ENCODE measurements around the gene CCDC136. TPM values are rescaled to one million over a fixed set of nuclear protein-coding genes. Genes with fewer than 3 reads are reported as not detected.

CCDC136 gene
- total and polyA plus RNA-seq, 10 donors = 0.77 to 9.8 (median 4.5) TPM

DNA sequence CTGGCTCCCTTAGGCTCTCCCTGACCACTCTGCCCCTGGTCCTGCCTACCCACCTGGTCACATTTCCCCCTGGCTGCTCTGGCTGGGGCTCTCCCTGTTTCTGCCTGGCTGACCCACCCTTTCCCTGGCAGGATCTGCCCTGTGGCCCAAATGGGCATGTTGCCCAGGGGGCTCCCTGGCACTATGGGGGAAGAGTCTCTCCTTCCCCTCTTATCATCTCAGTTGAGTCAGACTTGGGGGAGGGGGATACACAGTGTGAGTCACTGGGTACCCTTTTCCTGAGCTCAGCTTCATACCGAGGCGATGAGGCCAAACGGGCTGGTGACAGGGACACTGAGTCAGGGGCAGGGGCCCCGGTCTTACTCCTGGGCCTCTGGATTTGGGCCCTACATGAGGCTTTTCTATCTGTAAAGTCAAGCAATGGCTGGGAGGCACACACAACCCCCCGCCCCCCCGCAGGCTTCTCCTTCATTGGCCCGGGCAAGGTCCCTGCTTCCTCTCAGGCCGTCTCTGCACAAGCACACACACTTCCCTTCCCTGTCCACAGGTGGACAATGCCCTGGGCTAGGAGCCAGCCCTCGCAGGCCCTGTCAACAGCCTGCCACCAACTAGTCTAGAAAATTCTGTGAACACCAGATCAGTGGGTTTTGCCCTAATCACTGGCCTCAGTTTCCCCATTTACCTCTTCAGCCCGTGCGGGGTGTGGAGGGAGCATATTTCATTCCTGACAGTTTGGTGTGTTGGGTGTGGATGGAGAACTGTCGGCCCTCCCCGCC, 37.8 kb downstream of the CCDC136 start:
- intact Hi-C loops (cut with DNase I; ENCODE audit: low total_unique reads) = no loop called here
- Histone ChIP-seq H3K27ac (no peak overlapping the region), H3K9me3 (no peaks in the 10 kb centered on the region), H3K4me1 (peaks cover 16 to 40% (median 29%) of the 10 kb centered on the region in 6 donors), H3K36me3 (no peaks in the 10 kb centered on the region), H3K27me3 (replicated peaks in 1 of 7) (peaks cover 4 to 80% (median 48%) of the 10 kb centered on the region in 7 donors), H3K4me3 (peak overlapping the region in 4 of 8 donors; percentile 41 to 69 (median 46))
- no peak for DNase-seq
- TF ChIP-seq POLR2AphosphoS5 (IDR thresholded peaks at IDR 0.05) (no peak), POLR2A (IDR thresholded peaks at IDR 0.05) (no peak), CTCF (IDR thresholded peaks at IDR 0.05 in 8 of 11, conservative IDR thresholded peaks at IDR 0.05 in 3 of 11) (no peak)
- WGBS, 5 donors = 3 to 34% (median 21%) methylated on average over 7 to 13 of the region's 13 CpGs

DNA sequence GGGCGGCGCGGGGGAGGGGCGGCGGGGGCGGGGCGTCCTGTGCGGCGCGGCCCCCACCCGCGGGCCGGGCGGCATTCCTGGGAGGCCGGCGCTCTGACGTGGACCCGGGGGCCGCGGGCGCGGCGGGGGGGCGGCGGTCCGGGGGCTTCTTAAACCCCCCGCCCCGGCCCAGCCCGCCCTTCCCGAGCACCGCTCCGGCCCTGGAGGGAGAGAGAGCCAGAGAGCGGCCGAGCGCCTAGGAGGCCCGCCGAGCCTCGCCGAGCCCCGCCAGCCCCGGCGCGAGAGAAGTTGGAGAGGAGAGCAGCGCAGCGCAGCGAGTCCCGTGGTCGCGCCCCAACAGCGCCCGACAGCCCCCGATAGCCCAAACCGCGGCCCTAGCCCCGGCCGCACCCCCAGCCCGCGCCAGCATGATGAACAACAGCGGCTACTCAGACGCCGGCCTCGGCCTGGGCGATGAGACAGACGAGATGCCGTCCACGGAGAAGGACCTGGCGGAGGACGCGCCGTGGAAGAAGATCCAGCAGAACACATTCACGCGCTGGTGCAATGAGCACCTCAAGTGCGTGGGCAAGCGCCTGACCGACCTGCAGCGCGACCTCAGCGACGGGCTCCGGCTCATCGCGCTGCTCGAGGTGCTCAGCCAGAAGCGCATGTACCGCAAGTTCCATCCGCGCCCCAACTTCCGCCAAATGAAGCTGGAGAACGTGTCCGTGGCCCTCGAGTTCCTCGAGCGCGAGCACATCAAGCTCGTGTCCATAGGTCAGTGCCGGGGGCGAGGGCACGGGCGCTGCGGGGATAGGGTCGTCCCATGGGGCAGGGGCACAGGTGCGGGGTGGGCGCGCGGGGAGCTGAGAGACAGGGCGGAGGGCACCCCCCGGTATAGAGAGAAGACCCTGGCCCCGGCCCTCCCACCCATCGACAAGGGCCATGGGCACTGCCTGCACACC, 38.7 kb downstream of the CCDC136 start, which contains the start of gene FLNC:
TSS of gene FLNC (plus strand) at position 176 of the 947 bp plus-strand sequence. CDS start at position 408, 232 bp downstream.
- Histone ChIP-seq H3K27me3 (replicated peaks in 1 of 7) (peaks cover 4 to 74% (median 48%) of the 10 kb centered on the region in 7 donors), H3K9me3 (no peaks in the 10 kb centered on the region), H3K4me3 (peak within 1 kb of the TSS; percentile 27 to 69 (median 41)), H3K27ac (no peak within 1 kb of the TSS), H3K36me3 (no peaks in the 10 kb centered on the region), H3K4me1 (peaks cover 16 to 40% (median 29%) of the 10 kb centered on the region in 6 donors)
- TF ChIP-seq POLR2AphosphoS5 (IDR thresholded peaks at IDR 0.05) = peak in 1 of 3 donors; percentile 42
- TF ChIP-seq POLR2A (IDR thresholded peaks at IDR 0.05) = no peak
- no peak for TF ChIP-seq CTCF (IDR thresholded peaks at IDR 0.05 in 8 of 11, conservative IDR thresholded peaks at IDR 0.05 in 3 of 11)
- peak; percentile 85 for DNase-seq
- 2 to 4% (median 2%) methylated on average over 32 to 109 of the region's 109 CpGs; no CpG with 5 or more reads in 1 of the 5 donors for WGBS, 5 donors
- intact Hi-C loops (cut with DNase I; ENCODE audit: low total_unique reads) = no loop called here

DNA sequence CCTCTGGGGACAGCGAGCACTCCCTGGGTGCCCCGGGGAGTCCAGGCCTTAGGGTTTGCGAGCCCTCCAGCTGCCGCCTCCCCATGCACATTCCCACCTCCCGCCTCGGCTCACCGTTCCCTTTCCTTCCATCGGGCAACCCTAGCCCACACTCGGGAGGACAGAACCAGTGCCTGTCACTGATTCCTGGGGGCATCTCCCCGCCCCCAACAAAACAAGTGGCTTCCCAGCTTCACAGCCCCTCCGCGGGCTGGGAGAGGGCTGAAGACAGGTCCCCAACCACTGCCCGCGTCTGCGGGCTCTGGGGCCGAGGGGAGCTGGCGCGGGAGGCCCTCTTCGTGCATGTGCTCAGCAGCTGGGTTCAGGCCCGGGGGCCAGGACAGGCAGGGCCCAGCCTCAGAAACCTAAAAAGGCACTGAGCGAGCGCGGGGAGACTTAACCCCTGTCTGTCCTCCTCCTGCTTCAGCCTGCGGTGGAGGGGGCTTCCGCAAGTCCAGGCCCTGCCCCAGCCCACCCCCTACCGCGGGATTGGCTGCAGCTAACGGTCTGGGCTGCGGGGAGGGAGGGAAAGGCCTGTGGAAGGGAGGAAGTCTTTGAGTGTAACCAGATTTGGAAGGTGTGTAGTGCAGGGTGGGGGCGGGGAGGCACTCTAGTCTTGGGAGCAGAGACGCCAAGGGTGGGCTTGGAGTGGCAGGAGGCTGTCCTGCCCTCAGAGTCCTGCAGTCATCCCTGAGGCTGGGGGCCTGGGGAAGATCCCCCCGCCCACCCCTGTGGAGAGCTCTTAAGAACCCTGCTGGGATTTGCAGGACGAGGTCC, 39.6 kb downstream of the CCDC136 start:
- no peak for TF ChIP-seq CTCF (IDR thresholded peaks at IDR 0.05 in 8 of 11, conservative IDR thresholded peaks at IDR 0.05 in 3 of 11)
- TF ChIP-seq POLR2A (IDR thresholded peaks at IDR 0.05) = no peak
- no peak for TF ChIP-seq POLR2AphosphoS5 (IDR thresholded peaks at IDR 0.05)
- DNase-seq = peak; percentile 74
- intact Hi-C loops (cut with DNase I; ENCODE audit: low total_unique reads) = no loop called here
- H3K27me3 ChIP-seq (replicated peaks in 1 of 7) = peaks cover 4 to 74% (median 48%) of the 10 kb centered on the region in 7 donors
- no peak overlapping the region for H3K27ac ChIP-seq
- peaks cover 16 to 40% (median 29%) of the 10 kb centered on the region in 6 donors for H3K4me1 ChIP-seq
- no peaks in the 10 kb centered on the region for H3K36me3 ChIP-seq
- 7 to 14% (median 8%) methylated on average over 15 to 33 of the region's 33 CpGs for WGBS, 5 donors
- H3K4me3 ChIP-seq = peak overlapping the region in 5 of 8 donors; percentile 31 to 69 (median 41)
- no peaks in the 10 kb centered on the region for H3K9me3 ChIP-seq
